Activated naive CD4-positive, alpha-beta T cell treated with anti-CD3 and anti-CD28 coated beads, Interleukin-2, amount 50 U/mL, for 72 hours (primary cell): ENCODE data around the gene PHF2. TPM values are rescaled to one million over a fixed set of nuclear protein-coding genes. Genes with fewer than 3 reads are reported as not detected.
A peak's percentile ranks its signal among the peaks of the same experiment; 100 is the strongest.

Source experiments
- ATAC-seq, 2 donors: fragments of 150-1000 bp; cut with Tn5 transposase; 2 replicates each; pipeline ENCODE4 v1.10.0; 2021; ENCODE audit warnings: mild to moderate bottlenecking in 2 of 2, moderate library complexity in 2 of 2
- DNase-seq, 2 donors: peaks; one replicate each; pipeline ENCODE4 v3.0.0; 2021 to 2022; ENCODE audit warnings: low spot score in 2 of 2
- H3K27ac Mint-ChIP-seq, 2 donors: one replicate each; pipeline ENCODE4 v1.8.0; 2022; ENCODE audit warnings: mild to moderate bottlenecking in 2 of 2, mixed read lengths in 2 of 2
- H3K36me3 Mint-ChIP-seq, 2 donors: one replicate each; pipeline ENCODE4 v1.8.0; 2022; ENCODE audit warnings: mixed read lengths in 2 of 2
- H3K9me3 Mint-ChIP-seq, 2 donors: one replicate each; pipeline ENCODE4 v1.8.0; 2022; ENCODE audit warnings: mixed read lengths in 2 of 2
- total RNA-seq, 2 donors: library from RNA; stranded (reverse); gene quantifications; one replicate each; pipeline ENCODE4 v1.2.3, GENCODE V29; 2022

PHF2 gene
- total RNA-seq, 2 donors from 2014 or later: 12.3 to 15.5 TPM

GRCh38 chr9:93591301-93592007 is 15.1 kb downstream of the PHF2 start:
- ATAC-seq (no peak), DNase-seq (no peak)
- Mint-ChIP-seq H3K9me3 (no peaks in the 10 kb centered on the region), H3K27ac (peak overlapping the region in 1 of 2 donors; percentile 80), H3K36me3 (no peaks in the 10 kb centered on the region)

GRCh38 chr9:93592008-93592642 is 15.7 kb downstream of the PHF2 start:
- Mint-ChIP-seq H3K36me3 (no peaks in the 10 kb centered on the region), H3K9me3 (no peaks in the 10 kb centered on the region)

GRCh38 chr9:93592643-93593021 is 16.2 kb downstream of the PHF2 start:
- Mint-ChIP-seq H3K27ac (no peak overlapping the region), H3K9me3 (no peaks in the 10 kb centered on the region), H3K36me3 (no peaks in the 10 kb centered on the region)
- DNase-seq (no peak), ATAC-seq (peak in 1 of 2 donors; percentile 34)

More at GRCh38 chr9:93592008-93592642, 15.7 kb downstream of the PHF2 start:
- DNase-seq: no peak
- peak overlapping the region in 1 of 2 donors; percentile 80 for H3K27ac Mint-ChIP-seq
- ATAC-seq: no peak

- no peak for ATAC-seq
- Mint-ChIP-seq H3K9me3 (no peaks in the 10 kb centered on the region), H3K36me3 (no peaks in the 10 kb centered on the region), H3K27ac (no peak overlapping the region)
- no peak for DNase-seq
These were observed 16.8 kb downstream of the PHF2 start for GRCh38 chr9:93593144-93593658.

GRCh38 chr9:93594041-93594756 is 17.8 kb downstream of the PHF2 start:
- DNase-seq (no peak), ATAC-seq (no peak)
- H3K36me3 Mint-ChIP-seq: no peaks in the 10 kb centered on the region
- no peaks in the 10 kb centered on the region for H3K9me3 Mint-ChIP-seq
- no peak overlapping the region for H3K27ac Mint-ChIP-seq

GRCh38 chr9:93595461-93595860 is 19.1 kb downstream of the PHF2 start:
- no peak overlapping the region for H3K27ac Mint-ChIP-seq
- H3K36me3 Mint-ChIP-seq: no peaks in the 10 kb centered on the region
- no peaks in the 10 kb centered on the region for H3K9me3 Mint-ChIP-seq
- ATAC-seq (no peak), DNase-seq (no peak)

- Mint-ChIP-seq H3K36me3 (no peaks in the 10 kb centered on the region), H3K9me3 (no peaks in the 10 kb centered on the region), H3K27ac (no peak overlapping the region)
- ATAC-seq (no peak), DNase-seq (no peak)
These were observed 19.5 kb downstream of the PHF2 start for GRCh38 chr9:93595861-93596365.

- H3K27ac Mint-ChIP-seq: no peak overlapping the region
- H3K36me3 Mint-ChIP-seq: no peaks in the 10 kb centered on the region
- no peak for DNase-seq
- no peak for ATAC-seq
- H3K9me3 Mint-ChIP-seq: no peaks in the 10 kb centered on the region
These were observed 20.0 kb downstream of the PHF2 start for GRCh38 chr9:93596399-93596798.

GRCh38 chr9:93597142-93597706 is 20.8 kb downstream of the PHF2 start:
- no peaks in the 10 kb centered on the region for H3K9me3 Mint-ChIP-seq
- no peaks in the 10 kb centered on the region for H3K36me3 Mint-ChIP-seq
- no peak for ATAC-seq
- H3K27ac Mint-ChIP-seq: no peak overlapping the region
- DNase-seq: no peak

GRCh38 chr9:93597871-93598646 is 21.7 kb downstream of the PHF2 start:
- H3K27ac Mint-ChIP-seq: peak overlapping the region in 1 of 2 donors; percentile 83
- H3K36me3 Mint-ChIP-seq: no peaks in the 10 kb centered on the region
- DNase-seq (no peak), ATAC-seq (no peak)
- H3K9me3 Mint-ChIP-seq: no peaks in the 10 kb centered on the region

- H3K36me3 Mint-ChIP-seq: peaks cover 0 to 2% of the 10 kb centered on the region in 2 donors
- H3K27ac Mint-ChIP-seq: no peak overlapping the region
- ATAC-seq (no peak), DNase-seq (no peak)
- H3K9me3 Mint-ChIP-seq: no peaks in the 10 kb centered on the region
These were observed 22.4 kb downstream of the PHF2 start for GRCh38 chr9:93598647-93599241.

- peaks cover 0 to 10% of the 10 kb centered on the region in 2 donors for H3K36me3 Mint-ChIP-seq
- H3K27ac Mint-ChIP-seq: peak overlapping the region; percentile 16 to 51
- ATAC-seq: peak in 1 of 2 donors; percentile 39
- H3K9me3 Mint-ChIP-seq: no peaks in the 10 kb centered on the region
- DNase-seq: no peak
These were observed 23.4 kb downstream of the PHF2 start for GRCh38 chr9:93599571-93600403.

- DNase-seq (no peak), ATAC-seq (no peak)
- no peaks in the 10 kb centered on the region for H3K9me3 Mint-ChIP-seq
- peaks cover 0 to 11% of the 10 kb centered on the region in 2 donors for H3K36me3 Mint-ChIP-seq
- peak overlapping the region in 1 of 2 donors; percentile 16 for H3K27ac Mint-ChIP-seq
These were observed 24.1 kb downstream of the PHF2 start for GRCh38 chr9:93600504-93600903.

- Mint-ChIP-seq H3K27ac (peak overlapping the region in 1 of 2 donors; percentile 16), H3K9me3 (no peaks in the 10 kb centered on the region), H3K36me3 (peaks cover under 1 to 11% of the 10 kb centered on the region in 2 donors)
- DNase-seq: no peak
- ATAC-seq: no peak
These were observed 24.7 kb downstream of the PHF2 start for GRCh38 chr9:93601063-93601462.

GRCh38 chr9:93601666-93602065 is 25.3 kb downstream of the PHF2 start:
- H3K27ac Mint-ChIP-seq: peak overlapping the region in 1 of 2 donors; percentile 23
- H3K9me3 Mint-ChIP-seq: peaks cover 0 to 5% of the 10 kb centered on the region in 2 donors
- ATAC-seq (no peak), DNase-seq (no peak)
- peaks cover 6 to 17% of the 10 kb centered on the region in 2 donors for H3K36me3 Mint-ChIP-seq
